ENCODE data around the gene MTHFSD.

MTHFSD gene

DNA sequence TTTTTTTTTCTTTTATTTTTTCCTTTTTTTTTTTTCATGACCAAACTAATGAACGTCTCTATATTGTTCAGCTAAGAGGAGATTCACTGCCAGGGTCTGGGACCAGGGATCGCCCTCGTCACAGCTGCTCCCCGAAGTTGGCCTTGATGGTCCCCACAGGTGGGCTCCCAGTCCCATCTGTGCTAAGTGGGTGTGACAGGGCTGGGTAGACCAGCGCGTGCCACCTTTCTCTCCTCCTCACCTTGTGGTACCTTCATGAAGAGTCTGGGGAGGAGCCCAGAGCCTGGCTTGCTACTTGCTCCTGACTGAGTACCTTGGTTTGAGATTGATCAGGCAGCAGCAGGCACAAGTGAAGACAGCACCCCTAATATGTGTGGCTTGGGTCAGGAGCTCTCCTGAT, 51.2 kb downstream of the MTHFSD start:
- no peak for FAIRE-seq

DNA sequence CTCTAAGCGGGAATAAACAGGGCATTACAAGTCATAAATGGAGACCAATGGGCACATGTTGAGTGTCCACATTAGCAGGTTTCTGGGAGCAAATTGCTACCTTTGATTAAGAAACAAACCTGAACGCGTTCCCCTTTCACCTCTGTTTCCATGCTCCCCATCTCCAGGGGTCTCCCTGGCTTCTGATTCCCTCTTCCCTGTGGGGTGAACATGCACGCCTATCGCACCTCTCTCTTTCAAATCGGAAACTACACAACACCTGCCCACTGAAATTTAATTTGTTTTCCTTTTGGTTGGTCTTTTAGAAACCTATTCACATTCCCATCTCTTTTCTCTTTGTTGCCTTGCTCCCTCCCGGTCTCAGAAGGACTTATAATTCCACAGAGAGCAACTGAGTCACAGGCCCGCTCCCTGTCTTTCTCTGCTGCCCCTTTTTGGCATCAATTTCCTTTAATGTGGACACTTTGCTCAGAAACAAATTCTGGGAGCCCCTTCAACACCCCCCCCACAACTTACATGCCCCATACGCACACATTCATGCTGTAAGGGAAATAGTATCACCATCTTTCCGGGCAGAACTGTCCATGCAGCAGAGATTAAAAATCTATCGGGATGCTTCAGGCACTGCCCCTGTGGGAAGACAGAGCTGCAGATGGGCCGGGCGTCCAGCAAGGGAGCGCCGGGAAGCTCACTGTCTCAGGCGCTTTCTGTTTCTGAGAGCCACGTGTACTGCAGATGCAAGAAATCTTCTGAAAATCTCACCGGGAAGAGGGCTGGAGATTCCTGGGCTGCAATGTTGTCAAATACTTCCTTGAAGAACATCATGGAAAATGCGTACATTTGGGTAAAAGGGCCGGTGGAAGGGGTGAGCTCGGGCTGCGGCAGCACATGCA, 51.9 kb downstream of the MTHFSD start:
- DNase-seq (ENCODE audit: low spot score) (no peak), FAIRE-seq (no peak)

More for the DNA sequence above, 51.2 kb downstream of the MTHFSD start:
- no peak for DNase-seq (ENCODE audit: low spot score)

DNA sequence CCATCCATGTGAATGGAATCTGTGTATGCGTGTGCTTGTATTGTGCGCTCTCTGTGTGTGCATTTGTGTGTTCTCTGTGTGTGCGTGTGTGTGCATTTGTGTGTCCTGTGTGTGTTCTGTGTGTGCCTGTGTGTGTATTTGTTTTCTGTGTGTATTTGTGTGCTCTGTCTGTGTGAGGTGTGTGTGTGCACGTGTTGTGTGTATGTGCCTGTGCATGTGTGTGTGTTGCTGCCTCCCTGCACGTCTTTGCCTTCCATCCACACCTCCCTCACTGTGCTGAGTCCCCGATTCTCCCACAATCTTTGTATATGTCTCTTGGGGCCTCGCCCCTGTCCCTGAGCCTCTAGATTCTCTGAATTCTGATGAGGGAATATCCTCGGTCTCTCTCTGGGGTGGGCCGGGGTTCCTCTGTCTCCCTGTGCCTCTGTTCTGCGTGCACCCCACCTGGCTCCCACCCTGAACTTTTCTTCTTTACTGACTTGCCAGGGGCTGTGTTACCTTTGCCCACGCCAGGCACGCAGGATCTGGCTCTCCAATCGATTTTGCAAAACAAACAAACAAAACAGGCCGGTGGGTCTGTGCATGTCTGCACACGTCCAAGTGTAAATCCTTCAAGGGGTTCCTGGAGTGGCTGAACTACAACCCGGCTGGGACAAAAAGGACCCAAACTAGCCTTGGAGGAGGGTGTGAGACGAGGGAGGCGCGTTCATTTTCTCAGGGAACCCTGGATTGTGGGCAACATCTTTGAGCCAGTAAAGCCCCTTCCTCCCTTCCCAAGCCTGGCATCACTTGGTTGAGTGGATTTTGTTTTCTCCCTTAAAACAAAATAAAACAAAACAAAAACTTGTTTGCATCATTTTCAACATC, 52.8 kb downstream of the MTHFSD start:
- no peak for DNase-seq (ENCODE audit: low spot score)
- FAIRE-seq: peak; percentile 17

DNA sequence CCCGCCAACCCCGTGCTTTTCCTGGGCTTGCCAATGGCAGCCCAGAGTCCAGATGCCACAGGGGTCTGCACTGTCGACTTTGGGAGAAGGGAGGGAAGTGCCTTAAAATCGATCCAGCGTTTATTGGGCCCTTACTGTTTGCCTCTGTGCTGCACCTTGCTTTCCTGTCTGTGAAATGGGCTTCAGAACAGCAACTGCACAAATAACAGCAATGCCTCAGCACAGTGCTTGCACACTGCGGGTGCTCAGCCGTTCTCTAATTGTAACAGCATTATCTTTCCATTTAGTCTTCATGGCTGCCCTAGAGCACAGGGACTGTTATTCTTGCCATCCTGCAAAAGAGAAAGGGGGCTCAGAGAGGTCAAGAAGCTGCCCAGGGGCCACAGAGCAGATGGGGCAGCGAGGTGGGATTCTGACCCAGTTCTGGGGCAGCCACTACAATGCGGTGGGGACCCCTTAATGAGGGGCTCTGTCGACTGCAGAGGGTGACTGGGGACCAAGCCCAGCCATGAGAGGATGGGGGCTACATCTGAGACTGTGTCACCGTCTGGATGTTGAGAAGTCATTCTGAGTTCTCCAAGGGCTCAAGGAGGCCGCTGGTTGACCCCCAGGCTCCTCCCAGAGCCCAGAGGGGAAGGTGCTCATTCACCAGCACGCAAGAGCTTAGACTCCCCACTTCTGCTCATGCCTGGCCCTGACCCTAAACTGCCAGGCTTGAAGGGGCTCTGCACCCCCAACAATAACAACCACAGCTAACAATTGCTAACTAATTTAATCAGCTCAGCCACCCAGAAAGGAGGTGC, 54.1 kb downstream of the MTHFSD start:
- no peak for DNase-seq (ENCODE audit: low spot score)
- FAIRE-seq: no peak

DNA sequence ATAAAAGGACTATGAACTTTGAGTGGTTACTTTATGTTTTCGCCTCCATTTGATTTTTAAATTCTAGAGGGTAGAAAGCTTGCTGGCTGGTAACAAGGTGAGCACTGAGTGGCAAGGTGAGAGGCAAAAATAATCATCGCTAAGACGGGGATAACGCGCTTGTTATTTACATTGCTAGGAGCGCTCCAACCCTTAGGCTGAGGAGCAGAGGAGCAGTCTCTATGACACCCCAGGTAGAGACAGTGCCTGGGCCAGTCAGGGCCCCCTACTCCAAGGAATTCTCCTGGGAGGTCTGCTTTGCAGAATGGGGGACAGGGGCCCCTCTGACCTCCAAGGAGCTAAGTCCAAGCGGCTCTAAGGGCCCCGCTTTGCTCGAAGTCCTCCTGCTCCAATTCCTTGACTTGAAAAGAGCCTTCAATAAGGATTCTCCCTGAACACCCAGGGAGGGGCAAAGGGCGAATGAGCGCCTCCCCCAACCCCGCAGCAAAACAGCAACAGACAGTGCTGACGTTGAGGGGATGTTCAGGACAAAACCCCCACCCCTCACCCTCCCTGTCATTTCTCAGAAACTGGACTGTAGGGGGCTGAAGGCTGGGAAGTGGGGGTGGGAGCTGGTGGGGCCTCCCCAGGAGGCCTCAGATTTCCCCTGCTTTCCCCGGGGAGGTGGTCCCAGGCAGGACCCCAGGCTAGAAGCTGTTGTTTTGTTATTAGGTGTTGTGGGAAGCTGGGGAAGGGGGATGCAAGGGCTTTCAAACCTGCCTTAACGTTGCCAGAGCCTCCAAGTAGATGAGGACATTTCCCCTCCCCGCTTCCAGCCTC, 54.9 kb downstream of the MTHFSD start:
- FAIRE-seq (no peak), DNase-seq (ENCODE audit: low spot score) (no peak)

DNA sequence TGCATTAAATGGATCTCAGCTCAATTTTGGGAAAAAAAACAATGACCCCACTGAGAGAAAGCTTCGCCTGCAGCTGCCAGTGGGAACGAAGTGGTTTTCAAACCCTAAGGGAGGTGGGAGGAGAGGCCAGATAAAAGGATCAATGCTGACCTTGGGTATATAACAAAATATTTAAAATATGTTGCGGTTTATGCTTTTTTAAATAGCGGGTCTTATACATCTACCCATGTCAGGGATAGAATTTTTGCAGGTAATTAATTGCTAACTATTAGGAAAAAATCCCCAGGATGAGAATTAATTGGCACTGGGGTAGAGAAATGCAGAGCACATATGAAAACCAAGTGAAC, 55.6 kb downstream of the MTHFSD start:
- FAIRE-seq: no peak

DNA sequence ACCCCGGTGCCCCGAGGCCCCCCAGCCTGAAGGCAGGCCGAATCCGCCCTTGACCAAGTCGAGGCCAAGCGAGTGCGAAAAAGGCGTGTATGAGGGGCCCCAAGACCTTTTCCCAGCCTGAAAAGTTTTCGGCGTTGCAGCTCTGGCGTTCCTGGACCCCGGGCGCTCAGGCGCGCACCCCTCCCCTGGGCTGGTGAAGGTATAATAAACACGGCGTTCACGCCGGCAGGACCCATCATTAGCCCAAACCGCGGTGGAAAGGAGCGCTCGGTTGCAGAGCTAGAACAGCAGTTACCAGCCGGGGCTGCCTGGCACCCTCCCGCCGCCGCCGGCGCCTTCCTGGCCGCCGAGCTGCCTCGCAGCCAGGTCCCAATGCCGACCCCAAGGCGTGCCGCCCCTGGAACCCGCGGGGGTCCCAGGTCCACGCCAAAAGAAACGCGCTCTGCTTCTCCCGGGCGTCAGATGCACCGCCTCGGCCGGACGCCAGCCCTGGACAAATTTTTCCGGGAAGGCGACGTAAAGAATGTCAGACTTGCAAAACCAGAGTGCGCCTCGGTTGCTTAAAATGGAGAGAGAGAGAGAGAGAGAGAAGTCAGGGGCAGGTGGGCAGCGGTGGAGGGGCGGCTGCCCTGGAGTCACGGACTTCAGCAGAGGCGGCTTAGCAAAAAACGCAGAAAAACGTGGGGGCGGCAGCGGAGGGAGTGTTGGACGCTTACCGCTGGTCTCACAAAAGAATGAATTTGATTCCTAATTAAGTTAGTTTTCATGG, 56.2 kb downstream of the MTHFSD start:
- no peak for DNase-seq (ENCODE audit: low spot score)
- no peak for FAIRE-seq

More for the DNA sequence above, 55.6 kb downstream of the MTHFSD start:
- DNase-seq (ENCODE audit: low spot score): no peak

DNA sequence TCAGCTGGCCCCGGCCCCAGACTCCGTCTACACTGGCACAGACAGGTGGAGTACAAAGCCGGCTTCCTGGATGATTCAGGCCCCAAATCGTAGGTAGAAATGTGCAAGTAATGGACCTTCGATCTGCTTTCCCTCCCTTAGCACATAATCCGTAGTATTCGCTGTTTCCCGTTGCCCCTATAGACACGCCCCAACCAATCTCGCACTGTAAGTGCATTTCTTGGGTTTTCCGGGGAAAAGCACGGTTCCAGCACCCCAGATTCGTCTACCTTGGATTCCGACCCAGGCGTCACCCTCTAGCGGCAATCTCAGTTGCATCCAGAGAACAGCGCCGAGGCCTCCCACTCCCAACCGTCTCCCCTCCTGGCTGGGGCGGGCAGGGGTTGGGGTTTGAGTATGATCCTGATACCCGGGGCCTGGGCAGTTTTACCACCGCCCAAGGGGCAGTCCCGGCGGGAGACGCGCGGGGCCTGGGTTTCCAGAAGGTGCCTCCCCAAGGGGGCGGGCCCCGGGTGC, 56.8 kb downstream of the MTHFSD start:
- no peak for FAIRE-seq
- DNase-seq (ENCODE audit: low spot score): no peak

DNA sequence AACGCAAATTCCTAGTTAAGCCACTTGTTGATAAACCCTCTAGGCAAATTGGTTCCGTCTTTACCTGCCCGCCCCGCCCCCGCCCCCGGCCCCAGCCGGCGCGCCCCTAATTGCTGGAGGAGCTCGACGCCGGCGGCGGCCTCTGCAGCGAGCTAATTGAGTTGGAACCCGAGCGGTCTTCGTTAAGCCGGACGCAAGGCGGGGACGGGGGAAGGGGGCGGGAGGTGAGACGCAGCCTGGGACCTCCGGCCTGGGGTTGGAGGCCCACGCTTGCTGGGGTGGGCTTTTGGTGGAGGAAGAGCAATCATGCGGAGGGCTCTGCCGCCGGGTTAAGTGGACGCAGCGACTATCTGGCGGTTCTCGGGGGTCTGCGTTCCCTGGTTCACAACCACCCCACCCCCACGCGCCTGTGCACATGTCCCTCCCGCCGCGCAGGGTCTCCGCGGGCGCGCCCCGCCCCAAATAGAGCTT, 57.4 kb downstream of the MTHFSD start:
- no peak for FAIRE-seq
- no peak for DNase-seq (ENCODE audit: low spot score)

DNA sequence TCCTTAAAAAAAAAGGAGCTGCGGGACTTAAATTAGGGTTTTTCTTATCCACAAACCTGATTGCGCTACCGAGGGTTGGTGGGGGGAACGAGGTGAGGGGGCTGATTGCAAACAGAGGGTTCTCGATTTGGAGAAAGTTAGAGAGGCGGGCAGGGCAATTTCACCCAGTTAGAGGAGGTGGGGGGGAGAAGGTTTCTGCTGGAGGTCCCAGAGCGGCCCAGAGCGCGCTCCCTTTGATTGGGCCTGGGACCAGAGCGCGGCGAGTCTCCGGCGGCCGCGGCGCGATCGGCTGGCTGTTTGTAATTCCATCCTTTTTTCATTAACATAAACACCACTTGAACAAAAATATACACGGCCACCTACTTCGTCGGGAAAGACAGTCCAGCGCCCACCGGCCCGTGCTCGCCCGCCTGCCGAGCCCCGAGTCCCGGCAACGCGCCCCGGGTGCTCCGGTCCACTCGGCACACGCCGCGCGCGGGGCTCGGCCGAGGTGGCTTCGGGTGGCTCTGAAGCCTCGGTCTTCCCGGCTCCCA, 58.0 kb downstream of the MTHFSD start:
- FAIRE-seq (no peak), DNase-seq (ENCODE audit: low spot score) (no peak)

DNA sequence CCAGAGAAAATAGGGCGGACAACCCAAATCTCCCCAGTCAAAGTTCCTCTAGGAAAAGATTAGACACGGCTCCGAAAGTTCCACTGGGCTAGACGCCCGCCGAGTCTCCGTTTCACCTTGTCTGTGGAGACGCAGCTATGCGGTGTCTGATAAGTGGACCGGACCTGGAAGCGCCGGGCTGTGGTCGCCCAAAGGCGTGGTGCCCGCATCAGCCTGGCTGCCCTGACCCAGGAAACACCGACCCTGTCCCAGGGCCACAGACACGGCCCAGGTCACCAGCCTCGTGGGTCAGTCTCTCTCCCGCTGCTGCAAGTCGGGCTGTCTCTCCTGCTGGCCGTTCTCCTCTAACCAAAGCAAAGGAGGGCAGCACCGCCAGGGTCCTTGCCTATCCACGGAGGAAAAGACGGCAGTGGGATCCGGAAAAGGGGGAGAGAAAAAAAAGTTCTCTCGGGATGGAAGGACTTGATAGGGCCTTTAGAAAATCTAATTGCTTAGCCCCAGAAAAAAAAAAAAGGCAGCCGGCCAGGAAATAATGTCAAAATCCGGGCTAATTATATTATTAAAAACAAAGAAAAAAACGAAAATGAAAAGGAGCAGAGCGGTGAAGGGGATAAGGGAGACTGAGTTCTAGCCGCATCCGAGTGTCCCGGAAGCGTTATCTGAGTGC, 58.6 kb downstream of the MTHFSD start:
- DNase-seq (ENCODE audit: low spot score) (no peak), FAIRE-seq (no peak)

DNA sequence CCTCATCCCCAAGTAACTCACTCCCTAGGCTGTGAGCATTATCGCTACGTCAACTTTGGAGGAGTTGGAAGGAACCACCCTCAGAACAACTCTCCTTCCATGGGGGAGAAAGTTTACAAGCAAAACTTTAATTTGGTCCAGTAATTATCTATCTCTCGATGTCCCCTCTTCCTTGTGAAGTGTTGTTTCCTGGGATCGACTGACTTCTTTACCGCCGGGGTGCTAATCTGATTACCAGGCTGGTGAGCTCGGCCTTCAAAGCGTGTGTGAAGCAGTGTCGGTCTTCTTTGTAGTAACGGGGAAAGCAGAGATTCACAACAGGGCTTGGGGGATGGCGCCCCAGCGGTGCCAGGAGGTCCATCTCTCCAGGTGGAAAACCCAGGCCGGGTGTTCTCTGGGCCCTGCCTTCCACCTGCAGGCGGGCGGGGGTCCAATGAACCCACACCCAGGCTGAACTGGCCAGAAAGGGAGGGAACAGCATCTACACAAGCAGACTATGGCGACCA, 59.2 kb downstream of the MTHFSD start:
- FAIRE-seq: no peak

DNA sequence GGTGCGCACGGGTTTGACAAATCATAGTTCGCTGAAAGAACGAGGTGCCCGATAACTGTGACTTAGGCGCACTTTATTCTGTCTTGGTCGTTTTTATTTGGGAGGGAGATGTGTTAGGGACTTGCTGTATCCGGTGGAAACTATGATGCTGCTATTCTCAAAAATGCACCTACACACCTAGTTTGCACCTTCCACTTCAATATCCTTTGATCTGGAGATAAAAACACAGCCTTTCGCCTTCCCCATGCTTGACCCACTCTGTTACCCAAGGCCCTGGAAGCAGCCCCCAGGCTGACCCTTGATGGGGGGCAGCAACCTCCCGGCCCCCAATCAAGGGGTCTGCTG, 59.7 kb downstream of the MTHFSD start:
- no peak for FAIRE-seq
- no peak for DNase-seq (ENCODE audit: low spot score)

More for the DNA sequence above, 59.2 kb downstream of the MTHFSD start:
- DNase-seq (ENCODE audit: low spot score): no peak

DNA sequence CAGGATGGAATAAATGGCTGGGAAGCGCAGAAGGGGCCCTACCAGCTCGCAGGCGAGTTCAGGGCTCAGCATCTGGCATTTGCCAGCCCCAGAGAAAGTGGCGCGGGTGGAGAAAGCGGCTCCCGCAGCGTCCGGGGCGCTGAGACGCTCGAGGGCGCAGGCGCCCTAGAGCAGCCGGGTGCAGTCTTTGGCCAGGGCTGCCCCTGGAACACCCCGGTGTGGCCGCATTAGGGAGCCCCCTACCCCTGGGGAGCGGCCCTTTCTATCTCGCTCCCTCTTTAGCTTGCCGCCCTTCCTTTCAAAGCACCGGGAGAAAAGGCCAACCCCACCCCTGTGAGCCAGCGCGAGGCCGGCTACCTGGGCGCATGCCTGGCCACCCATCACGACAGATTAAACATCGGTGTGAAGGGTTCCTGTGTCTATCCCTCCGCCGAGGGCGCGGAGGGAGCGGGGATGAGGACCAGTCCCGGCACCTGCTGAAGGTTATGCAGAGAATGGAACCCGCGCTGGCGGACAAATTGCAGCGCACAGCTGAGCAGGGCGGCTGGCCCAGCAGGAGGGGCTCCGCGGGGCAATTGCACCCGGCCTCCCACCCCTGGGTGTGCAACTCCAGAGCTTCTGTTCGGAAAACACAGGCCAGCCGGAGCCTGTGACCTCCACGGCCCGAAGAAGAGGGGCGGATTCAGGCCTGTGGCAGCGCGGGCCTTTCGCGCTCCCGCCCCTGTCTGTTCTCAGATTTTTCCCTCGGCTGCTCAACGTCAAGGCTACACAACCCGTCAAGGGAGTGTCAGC, 60.3 kb downstream of the MTHFSD start:
- DNase-seq (ENCODE audit: low spot score): no peak
- FAIRE-seq: no peak

DNA sequence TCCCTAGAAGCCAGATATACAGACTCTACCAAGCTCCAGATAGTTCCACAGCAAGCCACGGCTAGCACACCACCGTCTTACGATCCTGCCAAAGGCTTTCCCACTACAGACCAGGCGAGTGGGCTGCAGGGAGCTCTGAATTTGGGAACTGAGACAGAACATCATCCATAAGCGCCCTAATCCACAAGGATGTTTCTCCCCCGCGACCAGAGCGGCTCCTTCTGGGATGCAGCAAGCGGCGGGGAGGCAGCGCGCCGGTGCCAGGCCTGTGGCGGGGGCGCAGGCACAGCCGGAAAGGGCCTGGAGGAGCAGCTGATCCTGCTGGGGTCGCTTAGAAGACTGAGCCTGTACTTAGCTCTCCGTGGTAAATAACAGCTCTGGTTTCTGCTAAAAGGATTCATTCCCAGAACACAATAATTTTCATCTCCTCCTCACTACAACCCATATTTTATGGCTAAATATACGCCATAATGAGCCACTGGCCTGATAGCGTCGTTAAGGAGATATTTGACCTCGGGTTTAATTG, 60.9 kb downstream of the MTHFSD start:
- DNase-seq (ENCODE audit: low spot score) (no peak), FAIRE-seq (no peak)

DNA sequence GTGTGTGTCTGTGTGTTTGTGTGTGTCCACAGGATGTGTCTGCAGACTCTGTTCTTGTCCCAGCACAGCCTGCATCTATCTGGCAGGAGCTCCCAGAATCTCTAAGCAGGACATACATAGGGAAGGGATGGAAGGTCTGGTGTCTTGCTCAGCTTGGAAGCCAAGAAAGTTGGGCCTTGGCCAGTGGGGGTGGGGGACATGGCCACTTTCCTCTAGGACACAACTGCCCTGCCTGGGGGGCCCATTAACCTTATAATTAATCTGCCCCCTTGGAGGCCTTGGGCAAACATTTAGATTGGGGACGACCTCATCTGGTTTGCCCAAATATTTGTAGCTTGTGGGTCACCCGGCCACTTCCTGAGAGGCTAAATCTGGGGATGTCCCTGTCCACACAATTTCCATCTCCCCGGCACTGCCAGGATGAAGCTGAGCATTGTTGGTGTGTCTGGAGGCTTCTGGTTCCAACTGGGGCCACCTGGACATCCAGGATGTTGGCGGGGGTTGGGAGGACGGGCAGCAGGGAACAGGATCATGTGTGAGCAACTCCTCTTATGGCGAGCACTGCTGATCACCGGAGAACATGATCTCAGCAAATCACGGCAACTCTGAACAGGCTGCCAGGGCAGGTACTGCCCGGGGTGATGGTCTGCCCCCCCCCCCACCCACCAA, 61.9 kb downstream of the MTHFSD start:
- no peak for DNase-seq (ENCODE audit: low spot score)
- no peak for FAIRE-seq
